IMR-90 (cell line): Measurements from ENCODE around the gene RFX3. TPM values are rescaled to one million over a fixed set of nuclear protein-coding genes. Genes with fewer than 3 reads are reported as not detected.

Experiments used
- ATAC-seq: fragments of 200-7000 bp; cut with Tn5 transposase; 2 replicates; pipeline ENCODE4 v1.9.1; 2020; ENCODE audit warnings: low read depth, mild to moderate bottlenecking, moderate library complexity
- BruUV-seq: library from RNA; stranded (reverse); fragments of 400-500 nt; replicated peaks from 2 replicates; lab custom pipeline; 2021; lab: Mats Ljungman, UMichigan
- CTCF ChIA-PET: fragments of 300-600 bp; formaldehyde crosslinking; extraction: SDS; loops from one replicate; lab custom pipeline; 2021; ENCODE audit warnings: antibody characterized with exemption; lab: Yijun Ruan, JAX
- POLR2A ChIA-PET: fragments of 300-600 bp; sonication (Branson Sonifier 250); formaldehyde crosslinking; loops from one replicate; lab custom pipeline; 2022; ENCODE audit warnings: antibody characterized with exemption; ENCODE audit not compliant: unreplicated experiment; lab: Charles Lee
- DNase-seq: peaks from one replicate; pipeline ENCODE4 v3.0.0; 2013
- H2AFZ ChIP-seq: replicated peaks from 2 replicates; pipeline ENCODE3; 2013; ENCODE audit warnings: low read length, mild to moderate bottlenecking; ENCODE audit not compliant: poor library complexity
- H2AK5ac ChIP-seq: 2 replicates; pipeline ENCODE4 v1.6.1; 2013; ENCODE audit warnings: low read depth, low read length, inconsistent platforms
- H2AK9ac ChIP-seq: replicated peaks from 2 replicates; pipeline ENCODE3; 2013; ENCODE audit warnings: mild to moderate bottlenecking, low read depth, low read length, moderate library complexity; ENCODE audit not compliant: poor library complexity
- H2BK120ac ChIP-seq: 2 replicates; pipeline ENCODE4 v1.6.1; 2013; ENCODE audit warnings: low read depth, low read length, inconsistent platforms
- H2BK15ac ChIP-seq: 3 replicates; pipeline ENCODE4 v1.6.1; 2013; ENCODE audit warnings: low read depth, low read length, inconsistent platforms
- H2BK20ac ChIP-seq: 2 replicates; pipeline ENCODE4 v1.6.1; 2013; ENCODE audit warnings: low read depth, mild to moderate bottlenecking, inconsistent platforms, low read length, moderate library complexity
- H2BK5ac ChIP-seq: 2 replicates; pipeline ENCODE4 v1.6.1; 2013; ENCODE audit warnings: mild to moderate bottlenecking, low read depth, low read length, inconsistent platforms; ENCODE audit not compliant: poor library complexity, severe bottlenecking
- H3K14ac ChIP-seq: replicated peaks from 2 replicates; pipeline ENCODE4 v1.6.1; 2013; ENCODE audit warnings: low read depth, low read length, inconsistent platforms
- H3K18ac ChIP-seq: 2 replicates; pipeline ENCODE4 v1.6.1; 2013; ENCODE audit warnings: low read depth, low read length, control low read depth
- H3K23ac ChIP-seq: 2 replicates; pipeline ENCODE4 v1.6.1; 2013; ENCODE audit warnings: low read depth, low read length, inconsistent platforms
- H3K27ac ChIP-seq: 2 replicates; pipeline ENCODE4 v1.5.1; 2013; ENCODE audit warnings: mild to moderate bottlenecking, control low read depth, low read length; ENCODE audit not compliant: insufficient read depth
- H3K27me3 ChIP-seq: 2 replicates; pipeline ENCODE4 v1.6.1; 2013; ENCODE audit warnings: low read length; ENCODE audit not compliant: control insufficient read depth, insufficient read depth
- H3K36me3 ChIP-seq: 2 replicates; pipeline ENCODE4 v1.6.1; 2013; ENCODE audit warnings: low read length, mixed read lengths; ENCODE audit not compliant: control insufficient read depth, insufficient read depth
- H3K4ac ChIP-seq: 2 replicates; pipeline ENCODE4 v1.6.1; 2013; ENCODE audit warnings: low read depth, low read length, inconsistent platforms
- H3K4me1 ChIP-seq: 2 replicates; pipeline ENCODE4 v1.6.1; 2013; ENCODE audit warnings: low read length, mixed read lengths; ENCODE audit not compliant: control insufficient read depth, insufficient read depth
- H3K4me2 ChIP-seq: 2 replicates; pipeline ENCODE4 v1.6.1; 2013; ENCODE audit warnings: low read depth, mild to moderate bottlenecking, control low read depth, low read length, moderate library complexity
- H3K4me3 ChIP-seq: 2 replicates; pipeline ENCODE4 v1.5.1; 2013; ENCODE audit warnings: low read depth, mild to moderate bottlenecking, control low read depth, low read length, moderate library complexity; ENCODE audit not compliant: insufficient read depth
- H3K56ac ChIP-seq: 2 replicates; pipeline ENCODE4 v1.6.1; 2013; ENCODE audit warnings: low read length, inconsistent platforms; ENCODE audit not compliant: insufficient read depth; ENCODE audit errors: extremely low read depth
- H3K79me1 ChIP-seq, 2 experiments: 2 replicates each; pipeline ENCODE4 v1.6.1; 2013; ENCODE audit warnings: low read length in 2 of 2, inconsistent platforms in 1 of 2, low read depth in 1 of 2
- H3K9ac ChIP-seq: 2 replicates; pipeline ENCODE4 v1.6.1; 2013; ENCODE audit warnings: low read depth, low read length, control low read depth
- H3K9me1 ChIP-seq: 2 replicates; pipeline ENCODE4 v1.6.1; 2013; ENCODE audit warnings: low read length, inconsistent platforms; ENCODE audit not compliant: insufficient read depth
- H3K9me3 ChIP-seq: 2 replicates; pipeline ENCODE4 v1.6.1; 2013; ENCODE audit warnings: low read length; ENCODE audit not compliant: control insufficient read depth, insufficient read depth
- H4K20me1 ChIP-seq: 2 replicates; pipeline ENCODE4 v1.6.1; 2013; ENCODE audit warnings: low read length, inconsistent platforms; ENCODE audit not compliant: insufficient read depth
- H4K5ac ChIP-seq: 2 replicates; pipeline ENCODE4 v1.6.1; 2013; ENCODE audit warnings: mild to moderate bottlenecking, low read depth, low read length, control low read depth
- H4K8ac ChIP-seq, 2 experiments: 2 replicates each; pipeline ENCODE4 v1.6.1; 2013; ENCODE audit warnings: low read depth in 2 of 2, low read length in 2 of 2, control low read depth in 1 of 2, inconsistent platforms in 1 of 2
- H4K91ac ChIP-seq: 2 replicates; pipeline ENCODE4 v1.6.1; 2013; ENCODE audit warnings: low read depth, low read length, inconsistent platforms; ENCODE audit not compliant: insufficient read depth
- NFE2L2 ChIP-seq: fragments of 150-350 bp; IDR thresholded peaks from 2 replicates; pipeline ENCODE4 v1.6.1; 2016; ENCODE audit warnings: low read depth, mild to moderate bottlenecking, low read length
- WGBS, 2 experiments: methylation state at CpG; one replicate each; pipeline versions ENCODE4 v1.1.5 to v1.1.7; 2013; ENCODE audit warnings: missing lambda C conversion rate in 2 of 2; ENCODE audit not compliant: insufficient read length in 1 of 2; ENCODE audit errors: extremely low coverage in 2 of 2; 5-methylcytosine and 5-hydroxymethylcytosine counted together
- dilution Hi-C: fragments of 300-500 bp; cut with HindIII; formaldehyde crosslinking; loops from one replicate; pipeline ENCODE4 v1.14.3; 2018; ENCODE audit warnings: low sequenced_read_pairs; ENCODE audit not compliant: unreplicated experiment
- in situ Hi-C: fragments of 300-500 bp; cut with MboI; formaldehyde crosslinking; loops from 3 replicates; pipeline ENCODE4 v1.14.3; 2019; ENCODE audit warnings: low sequenced_read_pairs, inconsistent platforms, mixed read lengths
- intact Hi-C: fragments of 100-400 bp; cut with micrococcal nuclease; formaldehyde crosslinking; loops from 2 replicates; pipeline ENCODE4 v1.10.0; 2022
- polyA plus RNA-seq, 3 experiments: library from polyadenylated mRNA; depleted of rRNA; stranded (reverse); fragments of >200 nt; gene quantifications; 2 replicates each; pipeline ENCODE4 v1.2.3, GENCODE V29; 2012; ENCODE audit warnings: low replicate concordance in 1 of 3
- total RNA-seq: library from RNA; depleted of rRNA; stranded (reverse); fragments of >200 nt; gene quantifications from 2 replicates; pipeline ENCODE4 v1.2.3, GENCODE V29; 2012
- TF ChIP-seq, protein P1 (sequence below): fragments of 150-350 bp; IDR thresholded peaks from 2 replicates; pipeline ENCODE4 v1.6.1; 2017; ENCODE audit warnings: mild to moderate bottlenecking, antibody characterized with exemption, low read length, low read depth

Gene RFX3
- total and polyA plus RNA-seq, 2 of the 4 experiments (the other 2 are of a cell fraction), result 1.7 to 2.7 TPM

DNA sequence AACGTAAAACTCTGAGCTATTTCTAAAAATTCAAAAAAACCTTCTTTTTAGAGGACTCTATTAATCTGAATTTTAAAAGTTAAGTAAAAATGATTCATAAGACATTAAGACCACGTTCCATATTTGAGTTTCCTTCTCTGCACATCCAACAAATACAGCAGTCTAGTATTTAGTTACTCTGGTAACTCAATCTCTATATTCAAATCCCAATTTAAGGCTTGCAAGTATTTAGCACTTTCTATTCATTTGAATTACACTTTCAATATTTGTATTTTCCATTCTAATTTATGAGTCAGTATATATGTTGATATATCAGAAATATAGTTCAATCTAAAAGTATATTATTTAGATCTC is 17.7 kb downstream of the RFX3 start:
- ChIA-PET POLR2A (interaction anchor here (0.7 kb wide), 1 partner anchor 326 kb away, joined by 7 read pairs; no protein-coding TSS in a partner anchor), CTCF (no interaction called here)
- Histone ChIP-seq H3K18ac (no peak overlapping the region), H4K91ac (no peak overlapping the region), H4K20me1 (no peaks in the 10 kb centered on the region), H2AFZ (no peak overlapping the region), H3K4me2 (no peak overlapping the region), H2BK5ac (no peak overlapping the region), H2BK120ac (no peak overlapping the region), H2AK9ac (no peak overlapping the region), H3K14ac (no peak overlapping the region), H3K56ac (no peak overlapping the region), H3K4me3 (no peak overlapping the region), H3K4ac (no peak overlapping the region), H4K5ac (no peak overlapping the region), H2BK20ac (no peak overlapping the region), H3K27ac (no peak overlapping the region), H4K8ac (no peak overlapping the region), H3K79me1 (peaks cover 0 to 7% of the 10 kb centered on the region in 2 experiments; a peak in 3 of 4 replicates), H3K9ac (no peak overlapping the region), H3K27me3 (no peaks in the 10 kb centered on the region), H2BK15ac (no peak overlapping the region), H3K9me1 (no peaks in the 10 kb centered on the region), H2AK5ac (no peak overlapping the region), H3K23ac (no peak overlapping the region), H3K4me1 (no peaks in the 10 kb centered on the region), H3K9me3 (no peaks in the 10 kb centered on the region), H3K36me3 (no peaks in the 10 kb centered on the region)
- dilution Hi-C loops, result no loop called here
- intact Hi-C loops, result no loop called here
- no peak for DNase-seq
- TF ChIP-seq, protein P1, sequence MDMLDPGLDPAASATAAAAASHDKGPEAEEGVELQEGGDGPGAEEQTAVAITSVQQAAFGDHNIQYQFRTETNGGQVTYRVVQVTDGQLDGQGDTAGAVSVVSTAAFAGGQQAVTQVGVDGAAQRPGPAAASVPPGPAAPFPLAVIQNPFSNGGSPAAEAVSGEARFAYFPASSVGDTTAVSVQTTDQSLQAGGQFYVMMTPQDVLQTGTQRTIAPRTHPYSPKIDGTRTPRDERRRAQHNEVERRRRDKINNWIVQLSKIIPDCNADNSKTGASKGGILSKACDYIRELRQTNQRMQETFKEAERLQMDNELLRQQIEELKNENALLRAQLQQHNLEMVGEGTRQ, result no peak
- no peak for TF ChIP-seq NFE2L2
- WGBS, 2 experiments, result no CpG with 5 or more reads among the region's 2 CpGs
- in situ Hi-C loops, result no loop called here
- no TSS peak for BruUV-seq
- ATAC-seq, result no peak
